Measurements from ENCODE around the gene BRK1.
A peak's percentile ranks its signal among the peaks of the same experiment; 100 is the strongest.
"Not testable (repeated sequence)": the region's sequence is repeated elsewhere in the genome, so short reads cannot be mapped to it uniquely, and the experiment has no call there.

The BRK1 gene

GRCh38 chr3:10145685-10146084, 30.2 kb downstream of the BRK1 start:
- no peak for DNase-seq (ENCODE audit: low read depth)

- DNase-seq (ENCODE audit: low read depth), result no peak
Observed at GRCh38 chr3:10149226-10149625, 33.8 kb downstream of the BRK1 start.

- no peak for DNase-seq (ENCODE audit: low read depth)
Observed at GRCh38 chr3:10150987-10151386, 35.5 kb downstream of the BRK1 start.

GRCh38 chr3:10154335-10155122, 39.1 kb downstream of the BRK1 start:
- no peak for DNase-seq (ENCODE audit: low read depth)

- DNase-seq (ENCODE audit: low read depth), result no peak
Observed at GRCh38 chr3:10155123-10155472, 39.6 kb downstream of the BRK1 start.

GRCh38 chr3:10155658-10156057, 40.2 kb downstream of the BRK1 start:
- DNase-seq (ENCODE audit: low read depth), result no peak

GRCh38 chr3:10157031-10157430, 41.6 kb downstream of the BRK1 start:
- DNase-seq (ENCODE audit: low read depth), result no peak

- not testable (repeated sequence) for DNase-seq (ENCODE audit: low read depth)
Observed at GRCh38 chr3:10158555-10158954, 43.1 kb downstream of the BRK1 start.

- DNase-seq (ENCODE audit: low read depth), result no peak
Observed at GRCh38 chr3:10160346-10160745, 44.9 kb downstream of the BRK1 start.

GRCh38 chr3:10160925-10161324, 45.5 kb downstream of the BRK1 start:
- no peak for DNase-seq (ENCODE audit: low read depth)

- DNase-seq (ENCODE audit: low read depth), result no peak
Observed at GRCh38 chr3:10162185-10162584, 46.7 kb downstream of the BRK1 start.

GRCh38 chr3:10164201-10164545, 48.7 kb downstream of the BRK1 start:
- not testable (repeated sequence) for DNase-seq (ENCODE audit: low read depth)

- no peak for DNase-seq (ENCODE audit: low read depth)
Observed at GRCh38 chr3:10164546-10165393, 49.3 kb downstream of the BRK1 start, which contains the start of gene IRAK2. Gene IRAK2 (plus strand): TSS chr3:10164919. CDS start chr3:10164955, 36 bp downstream.

GRCh38 chr3:10166213-10166604, 50.7 kb downstream of the BRK1 start:
- no peak for DNase-seq (ENCODE audit: low read depth)

GRCh38 chr3:10169000-10169496, 53.6 kb downstream of the BRK1 start:
- no peak for DNase-seq (ENCODE audit: low read depth)

- no peak for DNase-seq (ENCODE audit: low read depth)
Observed at GRCh38 chr3:10170915-10171478, 55.5 kb downstream of the BRK1 start.

GRCh38 chr3:10173095-10173925, 57.8 kb downstream of the BRK1 start:
- DNase-seq (ENCODE audit: low read depth), result no peak

GRCh38 chr3:10173926-10174435, 58.5 kb downstream of the BRK1 start:
- DNase-seq (ENCODE audit: low read depth), result peak; percentile 90

- DNase-seq (ENCODE audit: low read depth), result not testable (repeated sequence)
Observed at GRCh38 chr3:10175334-10175733, 59.9 kb downstream of the BRK1 start.

GRCh38 chr3:10176150-10176549, 60.7 kb downstream of the BRK1 start:
- not testable (repeated sequence) for DNase-seq (ENCODE audit: low read depth)
